ENCODE measurements around the gene RC3H2.

The RC3H2 gene

GRCh38 chr9:122800066-122801060 lies 104.8 kb downstream of the RC3H2 start, which contains the start of gene OR1K1:
Gene OR1K1 (plus strand): TSS chr9:122800123. CDS start chr9:122800123, 0 bp downstream.
- DNase-seq (ENCODE audit: low read depth, low spot score): no peak

GRCh38 chr9:122797316-122798063 lies 107.7 kb downstream of the RC3H2 start:
- no peak for DNase-seq (ENCODE audit: low read depth, low spot score)
